AG09309 (cell line): ENCODE data around the gene TBCB.

Source experiments
- DNase-seq: peaks from one replicate; pipeline ENCODE4 v3.0.0-alpha.2; 2010; ENCODE audit warnings: low read depth
- H3K4me3 ChIP-seq: 2 replicates; pipeline ENCODE4 v1.5.1; 2011; ENCODE audit warnings: mild to moderate bottlenecking, low read depth, low read length, moderate library complexity; ENCODE audit not compliant: control insufficient read depth
- TF ChIP-seq, protein P1 (sequence below): IDR thresholded peaks from 2 replicates; pipeline ENCODE4 v1.5.1; 2011; ENCODE audit warnings: mild to moderate bottlenecking, low read depth, low read length, inconsistent platforms; ENCODE audit not compliant: insufficient read depth, control insufficient read depth; ENCODE audit errors: missing control alignments

Gene TBCB

DNA sequence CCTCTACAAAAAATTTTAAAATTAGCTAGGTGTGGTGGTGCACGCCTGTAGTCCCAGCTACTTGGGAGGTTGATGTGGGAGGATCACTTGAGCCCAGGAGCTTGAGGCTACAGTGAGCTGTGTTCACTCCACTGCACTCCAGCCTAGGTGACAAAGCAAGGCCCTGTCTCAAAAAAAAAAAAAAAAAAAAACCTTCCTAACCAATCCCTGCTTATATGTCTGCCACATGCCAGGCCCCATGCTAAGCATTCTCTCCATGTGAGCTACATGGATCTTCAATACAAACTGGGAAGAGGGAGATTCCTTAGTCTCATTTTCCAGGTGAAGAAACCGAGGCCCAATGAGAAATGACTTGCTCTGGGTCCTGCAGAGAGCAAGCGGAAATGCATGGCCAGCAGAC is 6.6 kb upstream of the TBCB start:
- DNase-seq, result no peak
- TF ChIP-seq, protein P1, sequence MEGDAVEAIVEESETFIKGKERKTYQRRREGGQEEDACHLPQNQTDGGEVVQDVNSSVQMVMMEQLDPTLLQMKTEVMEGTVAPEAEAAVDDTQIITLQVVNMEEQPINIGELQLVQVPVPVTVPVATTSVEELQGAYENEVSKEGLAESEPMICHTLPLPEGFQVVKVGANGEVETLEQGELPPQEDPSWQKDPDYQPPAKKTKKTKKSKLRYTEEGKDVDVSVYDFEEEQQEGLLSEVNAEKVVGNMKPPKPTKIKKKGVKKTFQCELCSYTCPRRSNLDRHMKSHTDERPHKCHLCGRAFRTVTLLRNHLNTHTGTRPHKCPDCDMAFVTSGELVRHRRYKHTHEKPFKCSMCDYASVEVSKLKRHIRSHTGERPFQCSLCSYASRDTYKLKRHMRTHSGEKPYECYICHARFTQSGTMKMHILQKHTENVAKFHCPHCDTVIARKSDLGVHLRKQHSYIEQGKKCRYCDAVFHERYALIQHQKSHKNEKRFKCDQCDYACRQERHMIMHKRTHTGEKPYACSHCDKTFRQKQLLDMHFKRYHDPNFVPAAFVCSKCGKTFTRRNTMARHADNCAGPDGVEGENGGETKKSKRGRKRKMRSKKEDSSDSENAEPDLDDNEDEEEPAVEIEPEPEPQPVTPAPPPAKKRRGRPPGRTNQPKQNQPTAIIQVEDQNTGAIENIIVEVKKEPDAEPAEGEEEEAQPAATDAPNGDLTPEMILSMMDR, result no peak
- no peak overlapping the region for H3K4me3 ChIP-seq

DNA sequence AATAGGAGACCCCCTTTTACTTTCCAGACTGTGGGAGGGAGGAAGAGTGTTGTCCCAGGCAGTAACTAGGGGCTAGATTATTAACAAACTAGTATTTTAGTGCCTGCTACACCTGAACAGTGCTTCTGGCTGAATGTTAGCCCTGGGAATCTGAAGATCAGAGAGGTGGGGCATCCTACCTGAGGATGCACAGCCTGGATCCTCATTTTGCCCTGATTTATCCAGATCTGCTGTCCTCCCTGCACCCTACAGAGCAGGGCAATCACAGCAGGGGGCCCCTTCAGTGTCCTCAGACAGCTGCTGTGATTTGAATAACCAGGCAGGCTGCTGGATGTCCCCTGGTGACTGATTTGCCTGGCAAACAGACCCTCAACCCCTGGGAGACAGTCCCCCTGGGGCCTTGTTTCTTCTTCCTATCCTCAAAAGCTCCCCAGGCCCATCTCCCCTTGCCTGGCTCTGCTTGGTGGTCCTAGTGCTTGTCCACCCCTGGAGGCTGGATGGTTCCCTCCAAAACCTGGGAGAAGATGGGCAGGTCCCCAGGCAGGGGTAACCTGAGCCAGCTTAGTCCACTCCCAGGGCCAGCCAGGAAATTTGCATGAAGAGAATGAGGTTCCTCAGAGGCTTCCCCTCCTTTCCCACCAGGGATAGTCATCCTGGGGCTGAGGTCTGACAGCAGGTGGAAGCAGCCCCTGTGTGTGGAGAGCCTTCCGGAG is 4.6 kb upstream of the TBCB start, which contains the start of gene OVOL3:
OVOL3 (plus strand) TSS at position 657 of the 713 bp plus-strand sequence. CDS start 60 bp downstream, outside the sequence.
- DNase-seq, result no peak
- no peak within 1 kb of the TSS for H3K4me3 ChIP-seq
- TF ChIP-seq, protein P1, result no peak

DNA sequence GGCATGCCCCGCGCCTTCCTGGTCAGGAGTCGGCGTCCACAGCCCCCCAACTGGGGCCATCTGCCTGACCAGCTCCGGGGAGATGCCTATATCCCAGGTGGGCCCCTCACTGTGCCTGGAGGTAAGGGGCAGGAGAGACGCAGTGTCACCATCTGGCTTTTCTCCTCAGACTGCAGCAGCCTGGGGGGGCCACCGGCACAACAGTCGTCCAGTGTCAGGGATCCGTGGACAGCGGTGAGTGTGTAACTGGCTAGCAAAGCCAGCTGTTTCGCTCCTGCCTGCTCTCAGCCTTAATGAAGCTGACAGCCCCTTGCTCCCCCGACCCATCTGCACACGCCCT is 4.1 kb upstream of the TBCB start:
- TF ChIP-seq, protein P1, result no peak
- no peak for DNase-seq
- no peak overlapping the region for H3K4me3 ChIP-seq

DNA sequence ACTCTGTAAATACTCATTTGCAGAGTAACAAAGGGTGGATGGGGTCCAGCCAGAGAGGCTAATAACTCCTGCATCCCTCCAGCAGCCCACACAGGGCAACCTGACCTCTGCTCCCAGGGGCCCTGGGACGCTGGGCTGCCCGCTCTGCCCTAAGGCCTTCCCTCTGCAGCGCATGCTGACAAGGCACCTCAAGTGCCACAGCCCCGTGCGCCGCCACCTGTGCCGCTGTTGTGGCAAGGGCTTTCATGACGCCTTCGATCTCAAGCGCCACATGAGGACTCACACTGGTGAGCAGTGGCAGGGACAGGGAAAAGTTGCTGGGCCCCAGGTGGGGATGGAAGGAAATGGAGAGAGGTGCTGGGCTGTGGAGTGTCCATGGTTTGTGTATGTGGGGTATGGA is 2.6 kb upstream of the TBCB start:
- TF ChIP-seq, protein P1, result no peak
- DNase-seq, result no peak
- no peak overlapping the region for H3K4me3 ChIP-seq

DNA sequence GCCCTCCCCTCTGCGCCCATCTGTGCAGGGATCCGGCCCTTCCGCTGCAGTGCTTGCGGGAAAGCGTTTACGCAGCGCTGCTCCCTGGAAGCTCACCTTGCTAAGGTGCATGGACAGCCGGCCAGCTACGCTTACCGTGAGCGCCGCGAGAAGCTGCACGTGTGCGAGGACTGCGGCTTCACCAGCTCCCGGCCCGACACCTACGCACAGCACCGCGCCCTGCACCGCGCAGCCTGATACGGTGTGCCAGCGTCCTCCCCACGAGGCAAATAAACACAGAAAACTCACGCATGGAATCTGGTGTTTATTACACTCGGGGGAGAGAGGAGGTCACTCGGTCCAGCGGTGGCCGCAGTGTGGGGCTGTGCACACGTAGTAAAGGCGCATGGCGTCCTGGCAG is 1.8 kb upstream of the TBCB start:
- TF ChIP-seq, protein P1, result no peak
- DNase-seq, result no peak
- H3K4me3 ChIP-seq, result peak overlapping the region; percentile 84; the same call in 1 of the 2 replicates

DNA sequence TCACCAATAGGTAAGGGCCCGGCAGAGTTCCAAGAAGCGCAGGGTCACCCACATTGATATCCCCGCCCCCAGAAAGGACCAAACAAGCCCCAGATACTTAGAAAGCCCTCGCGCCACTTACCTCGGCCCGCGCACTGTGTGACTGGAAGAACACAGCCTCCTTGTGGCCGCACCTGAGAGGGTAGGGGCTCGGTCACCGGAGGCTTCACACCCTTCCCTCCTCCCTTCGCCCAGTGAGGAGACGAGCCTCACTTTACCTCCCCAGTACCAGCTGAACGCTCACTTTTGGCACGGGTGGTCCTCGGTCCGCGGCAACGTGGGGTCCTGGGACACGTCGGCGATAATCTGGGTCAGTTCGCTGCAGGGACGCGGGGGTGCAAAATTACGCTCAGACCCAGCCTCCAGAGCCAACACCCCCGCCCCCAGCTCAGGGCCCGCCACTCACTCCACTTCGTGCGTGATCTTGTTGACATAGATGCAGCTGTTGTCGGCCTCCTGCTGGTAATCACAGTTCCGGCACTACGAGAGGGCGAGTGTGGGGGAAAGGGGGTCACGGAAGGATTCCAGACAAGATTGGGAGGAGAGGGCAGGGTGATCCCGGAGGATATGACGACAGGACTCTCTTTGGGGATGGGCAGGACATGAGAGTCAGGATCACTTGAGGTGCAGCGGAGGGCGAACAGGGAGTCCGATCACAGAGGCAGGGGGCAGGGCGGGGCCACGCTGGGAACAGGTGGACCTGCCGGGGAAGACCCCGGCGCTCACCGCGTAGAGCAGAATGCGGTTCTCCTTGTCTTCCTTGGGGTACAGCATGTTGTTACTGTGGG is 1.2 kb upstream of the TBCB start:
- peak overlapping the region; percentile 84 for H3K4me3 ChIP-seq
- TF ChIP-seq, protein P1, result peak; percentile 9
- no peak for DNase-seq
